ENCODE results near the gene ERCC5. TPM values are rescaled to one million over a fixed set of nuclear protein-coding genes. Genes with fewer than 3 reads are reported as not detected.

ERCC5 gene
- total RNA-seq, 2 experiments from 2014 or later: 53.6 to 63.5 TPM

DNA sequence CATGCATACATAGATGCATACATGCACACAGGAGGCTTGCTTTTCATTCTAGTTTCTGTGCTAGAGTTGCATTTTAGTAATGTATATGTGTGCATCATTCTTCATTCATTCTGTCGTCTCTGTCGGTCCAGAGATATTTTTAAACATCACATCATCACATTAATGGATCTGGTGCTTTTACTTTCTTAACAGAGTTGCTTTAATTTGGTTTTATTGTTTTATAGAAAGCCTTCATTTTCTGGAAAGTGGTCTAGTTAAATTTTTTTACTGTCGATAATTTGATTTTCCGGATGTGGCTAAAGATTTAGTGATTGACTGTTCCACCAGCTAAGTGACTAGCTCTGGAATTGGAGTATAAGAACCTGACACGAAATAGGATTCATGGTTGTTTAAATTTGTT is 30.0 kb upstream of the ERCC5 start:
- Mint-ChIP-seq H3K4me3 (no peak overlapping the region), H3K27me3 (no peaks in the 10 kb centered on the region), H3K4me1 (ENCODE audit: low read depth) (peaks cover 10% of the 10 kb centered on the region), H3K36me3 (peaks cover 31% of the 10 kb centered on the region), H3K9me3 (peaks cover 5% of the 10 kb centered on the region), H3K27ac (no peak overlapping the region)
- ChIA-PET POLR2A (no interaction called here), CTCF (interaction anchor here (0.6 kb wide), 1 partner anchor 54 kb away, joined by 4 read pairs; no protein-coding TSS in a partner anchor)
- DNase-seq: no peak
- intact Hi-C loops (cut with micrococcal nuclease): no loop called here

DNA sequence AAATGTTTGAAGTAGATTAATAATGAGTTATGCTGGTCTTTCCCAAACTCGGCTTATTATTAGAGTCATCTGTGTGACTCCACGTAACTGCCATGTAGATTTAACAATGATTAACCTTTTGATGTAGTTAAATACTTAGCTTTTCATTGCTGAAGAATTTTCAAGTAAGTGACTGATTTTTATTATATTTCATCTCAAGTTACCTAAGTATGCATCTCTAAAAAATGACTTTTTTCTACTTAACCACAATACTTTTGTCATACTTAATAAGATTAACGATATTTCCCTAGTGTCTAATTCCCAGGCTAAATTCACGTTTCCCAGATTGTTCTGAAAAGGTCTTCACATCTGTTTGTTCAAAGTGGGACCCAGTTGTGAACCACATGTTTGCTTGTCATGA is 29.1 kb upstream of the ERCC5 start:
- H3K27ac Mint-ChIP-seq: no peak overlapping the region
- no peaks in the 10 kb centered on the region for H3K27me3 Mint-ChIP-seq
- no peak for DNase-seq
- CTCF ChIA-PET: no interaction called here
- POLR2A ChIA-PET: no interaction called here
- H3K9me3 Mint-ChIP-seq: peaks cover 5% of the 10 kb centered on the region
- H3K4me1 Mint-ChIP-seq (ENCODE audit: low read depth): peaks cover 10% of the 10 kb centered on the region
- H3K4me3 Mint-ChIP-seq: no peak overlapping the region
- peaks cover 26% of the 10 kb centered on the region for H3K36me3 Mint-ChIP-seq
- intact Hi-C loops (cut with micrococcal nuclease): no loop called here

DNA sequence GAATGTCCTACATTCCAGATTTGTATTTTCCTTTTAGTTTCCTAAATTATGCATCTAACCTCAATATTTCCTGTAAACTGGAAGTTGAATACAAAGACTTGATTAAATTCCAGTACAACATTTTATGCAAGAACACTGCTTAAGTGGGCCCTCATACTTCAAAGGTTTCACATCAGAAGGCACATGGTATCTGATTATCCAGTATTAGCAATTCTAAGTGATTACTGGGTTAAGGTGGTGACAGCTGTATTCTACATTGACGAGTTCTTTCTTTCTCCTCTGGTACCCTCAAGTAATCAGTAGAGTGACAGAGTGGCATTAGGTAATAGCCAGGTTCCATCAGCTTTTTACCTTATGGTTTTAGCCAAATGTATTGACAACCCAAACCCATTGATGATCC is 28.6 kb upstream of the ERCC5 start:
- Mint-ChIP-seq H3K9me3 (no peaks in the 10 kb centered on the region), H3K27ac (no peak overlapping the region), H3K4me1 (ENCODE audit: low read depth) (peaks cover 10% of the 10 kb centered on the region), H3K4me3 (no peak overlapping the region), H3K27me3 (no peaks in the 10 kb centered on the region), H3K36me3 (peaks cover 25% of the 10 kb centered on the region)
- CTCF ChIA-PET: no interaction called here
- intact Hi-C loops (cut with micrococcal nuclease): no loop called here
- POLR2A ChIA-PET: no interaction called here
- no peak for DNase-seq

DNA sequence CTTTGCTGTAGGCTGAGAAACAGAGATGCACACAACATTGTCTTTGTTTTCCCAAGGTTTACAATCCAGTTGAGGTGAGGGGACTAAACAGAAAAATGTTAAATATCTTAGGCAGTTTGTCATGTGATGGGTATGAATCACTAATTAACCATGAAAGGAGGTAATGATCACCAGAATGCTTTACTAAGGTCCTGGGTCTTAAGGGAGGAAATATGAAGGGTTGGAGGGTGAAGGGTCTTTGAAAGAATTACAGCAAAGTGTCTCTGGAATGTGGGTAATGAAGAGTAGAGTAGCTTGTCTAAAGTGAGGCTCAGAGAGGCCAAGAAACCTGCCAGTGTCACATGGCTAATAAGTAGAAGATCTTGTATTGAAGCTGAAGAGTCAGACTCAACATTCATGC is 27.9 kb upstream of the ERCC5 start:
- H3K9me3 Mint-ChIP-seq: no peaks in the 10 kb centered on the region
- no peak overlapping the region for H3K4me3 Mint-ChIP-seq
- peaks cover 10% of the 10 kb centered on the region for H3K4me1 Mint-ChIP-seq (ENCODE audit: low read depth)
- no peak overlapping the region for H3K27ac Mint-ChIP-seq
- POLR2A ChIA-PET: no interaction called here
- intact Hi-C loops (cut with micrococcal nuclease): no loop called here
- no peak for DNase-seq
- no peaks in the 10 kb centered on the region for H3K27me3 Mint-ChIP-seq
- peaks cover 28% of the 10 kb centered on the region for H3K36me3 Mint-ChIP-seq
- CTCF ChIA-PET: no interaction called here

DNA sequence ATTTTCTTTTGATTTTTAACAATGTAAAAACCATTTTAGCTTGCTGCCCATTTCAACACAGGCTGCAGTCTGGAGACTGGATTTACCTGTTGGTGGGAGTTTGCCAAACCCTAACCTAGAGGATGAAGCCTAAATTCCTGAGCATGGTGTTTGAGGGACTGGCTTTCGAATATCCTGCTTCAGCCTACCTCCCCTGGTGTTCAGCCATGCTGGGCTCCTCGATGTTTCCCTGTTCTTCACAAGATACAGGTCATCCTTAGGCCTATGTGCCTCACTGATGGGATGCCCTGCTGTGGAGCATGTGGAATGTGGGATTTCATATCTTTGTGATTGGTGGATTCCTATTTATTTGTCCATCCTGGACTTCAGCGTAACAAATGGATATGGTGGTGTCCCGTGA is 20.4 kb upstream of the ERCC5 start:
- H3K9me3 Mint-ChIP-seq: no peaks in the 10 kb centered on the region
- no peak overlapping the region for H3K4me3 Mint-ChIP-seq
- no peak overlapping the region for H3K27ac Mint-ChIP-seq
- POLR2A ChIA-PET: no interaction called here
- DNase-seq: no peak
- intact Hi-C loops (cut with micrococcal nuclease): no loop called here
- no peaks in the 10 kb centered on the region for H3K4me1 Mint-ChIP-seq (ENCODE audit: low read depth)
- CTCF ChIA-PET: no interaction called here
- no peaks in the 10 kb centered on the region for H3K27me3 Mint-ChIP-seq
- H3K36me3 Mint-ChIP-seq: peaks cover 18% of the 10 kb centered on the region

DNA sequence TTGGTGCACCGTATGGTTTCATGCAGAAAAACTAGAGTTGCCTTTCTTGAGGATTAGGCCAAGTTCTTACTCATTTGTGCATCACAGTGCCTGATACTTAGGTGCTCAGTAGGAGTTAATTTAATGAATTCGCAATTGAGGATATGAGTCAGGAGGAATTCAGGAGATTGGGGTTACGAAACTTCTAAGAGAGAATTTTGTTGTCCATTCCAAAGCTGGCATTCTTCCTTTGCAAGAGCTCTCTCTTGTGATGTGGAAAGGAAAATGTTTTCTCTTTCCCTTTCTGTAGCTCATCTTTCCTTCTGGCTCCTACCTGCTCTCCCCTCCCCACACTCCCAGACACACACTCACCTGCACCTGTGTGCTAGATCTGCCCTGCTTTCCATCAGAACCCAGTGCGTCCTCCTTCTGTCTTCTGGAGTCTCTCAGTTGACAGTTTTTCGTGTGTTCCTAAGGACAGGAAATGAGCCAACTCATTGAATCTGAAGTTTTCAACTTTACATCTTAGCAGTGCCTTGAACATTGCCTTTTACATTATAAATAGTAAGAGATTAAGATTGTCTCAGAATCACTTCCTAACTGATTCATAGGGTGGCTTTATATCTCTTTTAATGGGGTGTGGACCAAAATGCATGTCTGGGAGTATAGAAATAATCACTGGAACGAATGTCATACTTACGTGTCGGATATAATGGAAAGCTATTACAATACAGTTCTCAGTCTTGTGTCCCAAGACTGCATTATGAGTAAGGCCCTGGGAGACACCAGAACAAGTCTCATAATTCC is 19.7 kb upstream of the ERCC5 start:
- ChIA-PET CTCF (no interaction called here), POLR2A (no interaction called here)
- Mint-ChIP-seq H3K4me3 (no peak overlapping the region), H3K9me3 (no peaks in the 10 kb centered on the region), H3K27me3 (no peaks in the 10 kb centered on the region), H3K4me1 (ENCODE audit: low read depth) (no peaks in the 10 kb centered on the region), H3K27ac (no peak overlapping the region), H3K36me3 (peaks cover 18% of the 10 kb centered on the region)
- no peak for DNase-seq
- intact Hi-C loops (cut with micrococcal nuclease): no loop called here

DNA sequence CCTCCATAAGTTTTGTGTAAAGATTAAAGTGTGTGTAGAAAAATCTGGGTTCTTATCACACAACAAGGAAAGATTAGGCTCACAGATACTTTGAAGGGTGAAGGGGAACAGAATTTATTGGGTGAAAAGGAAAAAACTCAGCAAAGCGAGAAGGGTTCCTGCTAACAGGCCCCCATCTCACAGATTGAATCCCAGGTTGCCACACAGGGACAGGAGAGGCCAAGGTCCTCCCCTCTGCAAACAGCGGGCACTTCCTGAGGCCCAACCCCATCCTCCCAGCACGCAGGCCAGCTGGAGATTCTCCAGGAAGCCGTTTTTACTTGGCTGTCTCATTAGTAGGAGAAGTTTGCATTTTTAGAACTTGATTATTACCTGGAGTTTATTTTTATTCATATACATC is 15.2 kb upstream of the ERCC5 start:
- peaks cover 5% of the 10 kb centered on the region for H3K36me3 Mint-ChIP-seq
- ChIA-PET CTCF (no interaction called here), POLR2A (no interaction called here)
- no peaks in the 10 kb centered on the region for H3K4me1 Mint-ChIP-seq (ENCODE audit: low read depth)
- H3K9me3 Mint-ChIP-seq: no peaks in the 10 kb centered on the region
- no peak overlapping the region for H3K4me3 Mint-ChIP-seq
- intact Hi-C loops (cut with micrococcal nuclease): no loop called here
- no peak for DNase-seq
- no peaks in the 10 kb centered on the region for H3K27me3 Mint-ChIP-seq
- no peak overlapping the region for H3K27ac Mint-ChIP-seq

DNA sequence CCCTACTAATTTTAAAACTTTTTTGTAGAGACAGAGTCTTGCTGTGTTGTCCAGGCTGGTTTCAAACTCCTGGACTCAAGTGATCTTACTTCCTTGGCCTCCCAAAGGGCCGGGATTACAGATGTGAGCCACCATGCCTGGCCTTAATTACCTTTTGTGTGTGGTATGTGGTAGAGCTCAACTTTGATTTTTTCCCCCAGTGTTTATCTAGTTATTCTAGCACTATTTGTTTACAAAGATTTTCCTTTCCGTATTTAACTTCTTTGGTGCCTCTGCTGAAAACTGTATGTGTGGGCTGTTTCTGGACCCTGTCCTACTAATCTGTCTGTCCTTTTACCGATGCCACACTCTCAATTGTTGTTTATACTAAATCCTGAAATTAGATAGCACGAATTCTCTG is 9.4 kb upstream of the ERCC5 start:
- CTCF ChIA-PET: no interaction called here
- intact Hi-C loops (cut with micrococcal nuclease): no loop called here
- DNase-seq: no peak
- POLR2A ChIA-PET: interaction anchor here (0.8 kb wide), 1 partner anchor 9 kb away, joined by 3 read pairs; no protein-coding TSS in a partner anchor
- peaks cover 8% of the 10 kb centered on the region for H3K36me3 Mint-ChIP-seq
- no peaks in the 10 kb centered on the region for H3K9me3 Mint-ChIP-seq
- H3K27ac Mint-ChIP-seq: no peak overlapping the region
- no peaks in the 10 kb centered on the region for H3K27me3 Mint-ChIP-seq
- H3K4me1 Mint-ChIP-seq (ENCODE audit: low read depth): no peaks in the 10 kb centered on the region
- H3K4me3 Mint-ChIP-seq: no peak overlapping the region

DNA sequence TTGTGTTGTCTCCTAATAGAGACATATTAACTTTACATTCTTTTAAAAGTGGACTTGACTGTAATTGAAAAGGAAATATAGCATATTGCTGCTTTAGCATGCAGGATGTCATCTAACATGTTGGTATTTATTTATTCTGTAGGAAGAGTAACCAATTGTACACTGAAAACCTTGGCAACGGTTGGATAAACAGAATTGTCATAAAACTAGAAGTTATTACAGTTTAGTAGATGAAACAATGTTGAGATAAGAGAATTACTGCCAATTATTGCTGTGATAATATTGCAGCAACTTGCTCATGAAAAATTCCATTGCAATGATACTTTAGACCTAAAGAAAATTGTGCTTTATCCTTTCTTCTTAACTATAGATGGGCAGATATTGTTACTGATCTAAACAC is 7.6 kb upstream of the ERCC5 start:
- Mint-ChIP-seq H3K4me3 (no peak overlapping the region), H3K27ac (no peak overlapping the region), H3K4me1 (ENCODE audit: low read depth) (no peaks in the 10 kb centered on the region), H3K27me3 (no peaks in the 10 kb centered on the region), H3K9me3 (no peaks in the 10 kb centered on the region), H3K36me3 (peaks cover 8% of the 10 kb centered on the region)
- intact Hi-C loops (cut with micrococcal nuclease): no loop called here
- ChIA-PET CTCF (no interaction called here), POLR2A (interaction anchor here (0.6 kb wide), 1 partner anchor 45 kb away, joined by 3 read pairs; no protein-coding TSS in a partner anchor)
- no peak for DNase-seq

DNA sequence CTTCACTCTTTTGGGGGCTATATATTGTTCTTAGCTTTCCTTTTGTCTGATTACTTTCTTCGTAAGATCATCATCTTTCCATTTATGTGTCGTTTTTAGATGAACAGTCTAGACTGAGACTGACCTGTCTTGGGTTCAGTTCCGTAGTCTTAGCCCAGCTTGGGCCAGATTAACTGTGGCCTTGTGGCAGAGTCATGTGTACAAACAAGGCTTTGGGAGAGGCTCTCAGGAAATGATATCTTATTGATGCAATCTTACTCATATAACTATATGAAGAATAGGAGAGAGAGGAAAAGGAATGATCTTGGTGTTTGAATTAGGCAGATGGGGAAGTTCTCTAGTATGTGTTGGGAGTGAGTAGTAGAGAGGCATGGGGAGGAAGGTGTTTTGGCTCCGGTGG is 6.8 kb upstream of the ERCC5 start:
- ChIA-PET CTCF (no interaction called here), POLR2A (no interaction called here)
- peaks cover 2% of the 10 kb centered on the region for H3K4me1 Mint-ChIP-seq (ENCODE audit: low read depth)
- H3K27ac Mint-ChIP-seq: no peak overlapping the region
- H3K36me3 Mint-ChIP-seq: peaks cover 8% of the 10 kb centered on the region
- no peak overlapping the region for H3K4me3 Mint-ChIP-seq
- no peaks in the 10 kb centered on the region for H3K9me3 Mint-ChIP-seq
- H3K27me3 Mint-ChIP-seq: no peaks in the 10 kb centered on the region
- intact Hi-C loops (cut with micrococcal nuclease): no loop called here
- DNase-seq: no peak

DNA sequence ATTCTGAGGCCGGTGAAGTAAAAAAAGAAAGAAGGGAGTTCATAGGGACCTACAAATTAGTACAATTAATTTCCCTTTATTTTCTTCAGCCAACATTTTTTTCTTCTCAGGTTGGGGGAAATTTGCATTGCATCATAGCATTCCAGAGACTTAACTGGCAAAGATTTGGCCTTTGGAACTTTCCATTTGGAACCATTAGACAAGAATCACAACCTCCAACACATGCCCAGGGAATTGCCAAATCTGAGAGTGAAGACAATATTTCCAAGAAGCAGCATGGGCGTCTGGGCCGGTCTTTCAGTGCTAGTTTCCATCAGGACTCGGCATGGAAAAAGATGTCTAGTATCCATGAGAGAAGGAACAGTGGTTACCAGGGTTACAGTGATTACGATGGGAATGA is 6.4 kb upstream of the ERCC5 start:
- ChIA-PET POLR2A (no interaction called here), CTCF (no interaction called here)
- H3K4me1 Mint-ChIP-seq (ENCODE audit: low read depth): peaks cover 4% of the 10 kb centered on the region
- peaks cover 8% of the 10 kb centered on the region for H3K36me3 Mint-ChIP-seq
- no peak overlapping the region for H3K4me3 Mint-ChIP-seq
- DNase-seq: no peak
- intact Hi-C loops (cut with micrococcal nuclease): no loop called here
- no peaks in the 10 kb centered on the region for H3K27me3 Mint-ChIP-seq
- H3K27ac Mint-ChIP-seq: no peak overlapping the region
- no peaks in the 10 kb centered on the region for H3K9me3 Mint-ChIP-seq

DNA sequence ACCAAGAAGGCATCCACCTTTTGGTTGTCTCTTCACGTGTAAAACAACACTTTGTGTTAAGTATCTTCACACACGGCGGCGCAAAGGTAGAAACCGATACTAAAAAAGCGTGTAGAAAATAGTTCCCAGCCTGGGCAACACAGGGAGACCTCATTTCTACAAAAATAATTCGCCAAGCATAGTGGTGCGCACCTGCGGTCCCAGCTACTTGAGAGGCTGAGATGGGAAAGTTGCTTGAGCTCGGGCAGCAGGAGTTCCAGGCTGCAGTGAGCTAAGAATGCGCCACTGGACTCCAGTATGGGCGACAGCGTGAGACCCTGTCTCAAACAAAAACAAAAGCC is 573 bp upstream of the ERCC5 start:
- DNase-seq: no peak
- Mint-ChIP-seq H3K4me3 (peak overlapping the region; percentile 92), H3K27me3 (peaks cover 1% of the 10 kb centered on the region), H3K4me1 (ENCODE audit: low read depth) (peaks cover 30% of the 10 kb centered on the region), H3K27ac (peak overlapping the region; percentile 95), H3K36me3 (peaks cover 2% of the 10 kb centered on the region), H3K9me3 (no peaks in the 10 kb centered on the region)
- intact Hi-C loops (cut with micrococcal nuclease): loop anchor here (1.0 to 5.0 kb wide), 6 partner anchors 46 to 451 kb away; partner anchors contain the start of genes BIVM, TEX30 and TPP2
- ChIA-PET CTCF (interaction anchor here (0.7 to 4.4 kb wide), 11 partner anchors 25 to 266 kb away, joined by 3 to 24 read pairs (median 8); partner anchors contain the start of genes TEX30 and TPP2), POLR2A (interaction anchor here (1.0 to 3.2 kb wide), 7 partner anchors 9 to 262 kb away, joined by 3 to 43 read pairs (median 10); partner anchors contain the start of genes BIVM, POGLUT2, TEX30 and TPP2)

Data from activated CD4-positive, alpha-beta memory T cell treated with anti-CD3 and anti-CD28 coated beads for 36 hours (primary cell).